Activated naive CD4-positive, alpha-beta T cell (primary cell): ENCODE data around the gene DPCD.

Experiments used
- DNase-seq, 4 experiments: peaks; one replicate each; lab custom pipeline; 2025; lab: John Stamatoyannopoulos, UW

Gene DPCD

GRCh38 chr10:101587725-101588653 is at the start of gene DPCD, which contains the start of gene POLL:
Gene DPCD (plus strand): TSS chr10:101588321. CDS start chr10:101588337, 16 bp downstream.
Gene POLL (minus strand): TSS chr10:101588257. CDS start chr10:101587360, 897 bp downstream.
- DNase-seq: peak; percentile 69 to 83 (median 76)

GRCh38 chr10:101538446-101538845 is 49.7 kb upstream of the DPCD start:
- DNase-seq: no peak

GRCh38 chr10:101545898-101546297 is 42.2 kb upstream of the DPCD start:
- DNase-seq: no peak

- DNase-seq: no peak
Observed at GRCh38 chr10:101550965-101551364, 37.2 kb upstream of the DPCD start.

GRCh38 chr10:101552442-101552841 is 35.7 kb upstream of the DPCD start:
- DNase-seq: no peak

- DNase-seq: no peak
Observed at GRCh38 chr10:101557541-101557940, 30.6 kb upstream of the DPCD start.

- DNase-seq: no peak
Observed at GRCh38 chr10:101558204-101558603, 29.9 kb upstream of the DPCD start.

GRCh38 chr10:101558671-101559595 is 29.2 kb upstream of the DPCD start:
- DNase-seq: no peak

GRCh38 chr10:101559596-101560297 is 28.4 kb upstream of the DPCD start:
- DNase-seq: no peak

GRCh38 chr10:101560298-101561067 is 27.6 kb upstream of the DPCD start:
- no peak for DNase-seq

GRCh38 chr10:101561068-101561915 is 26.8 kb upstream of the DPCD start:
- no peak for DNase-seq

GRCh38 chr10:101562231-101562630 is 25.9 kb upstream of the DPCD start:
- DNase-seq: no peak

GRCh38 chr10:101563007-101563406 is 25.1 kb upstream of the DPCD start:
- DNase-seq: no peak

GRCh38 chr10:101563497-101564040 is 24.6 kb upstream of the DPCD start:
- no peak for DNase-seq

- no peak for DNase-seq
Observed at GRCh38 chr10:101564490-101564991, 23.6 kb upstream of the DPCD start.

GRCh38 chr10:101565370-101565900 is 22.7 kb upstream of the DPCD start:
- DNase-seq: no peak

GRCh38 chr10:101565936-101566332 is 22.2 kb upstream of the DPCD start:
- no peak for DNase-seq

GRCh38 chr10:101566333-101567164 is 21.6 kb upstream of the DPCD start:
- DNase-seq: no peak
